DND-41 (cell line): Measurements from ENCODE around the gene TMEM243.

ENCODE experiments used
- ATAC-seq: fragments of 200-7000 bp; cut with Tn5 transposase; 3 replicates; pipeline ENCODE4 v1.9.1; 2021; ENCODE audit warnings: low read depth; ENCODE audit not compliant: insufficient read depth
- DNase-seq: peaks from one replicate; pipeline ENCODE4 v3.0.0-alpha.2; 2020
- H2AFZ ChIP-seq: 2 replicates; pipeline ENCODE4 v1.6.0; 2012; ENCODE audit warnings: low read depth, low read length
- H3K27ac ChIP-seq: 2 replicates; pipeline ENCODE4 v1.5.1; 2012; ENCODE audit warnings: low read length, inconsistent platforms
- H3K27me3 ChIP-seq: fragments of 200-600 bp; sonication (generic); 2 replicates; pipeline ENCODE4 v1.6.0; 2012; ENCODE audit warnings: low read length, mild to moderate bottlenecking, inconsistent platforms; ENCODE audit not compliant: insufficient read depth, poor library complexity
- H3K36me3 ChIP-seq: 2 replicates; pipeline ENCODE4 v1.5.1; 2012; ENCODE audit warnings: low read length, inconsistent platforms; ENCODE audit not compliant: insufficient read depth
- H3K4me1 ChIP-seq: 2 replicates; pipeline ENCODE4 v1.5.1; 2012; ENCODE audit warnings: mild to moderate bottlenecking, low read length; ENCODE audit not compliant: insufficient read depth
- H3K4me2 ChIP-seq: 2 replicates; pipeline ENCODE4 v1.6.0; 2012; ENCODE audit warnings: mild to moderate bottlenecking, moderate library complexity, low read length, inconsistent platforms; ENCODE audit not compliant: insufficient read depth
- H3K4me3 ChIP-seq, 2 experiments: fragments of 200-600 bp in 1 of 2; shearing (Covaris generic) in 1 of 2; 2 replicates each; pipeline ENCODE4 v1.5.1; 2012 to 2016; ENCODE audit warnings: inconsistent platforms in 2 of 2, low read length in 2 of 2, mild to moderate bottlenecking in 2 of 2, low read depth in 1 of 2, moderate library complexity in 1 of 2
- H3K79me2 ChIP-seq: 2 replicates; pipeline ENCODE4 v1.6.0; 2012; ENCODE audit warnings: low read length, inconsistent platforms; ENCODE audit not compliant: insufficient read depth
- H3K9ac ChIP-seq: 2 replicates; pipeline ENCODE4 v1.6.0; 2012; ENCODE audit warnings: low read depth, mild to moderate bottlenecking, inconsistent platforms, low read length, moderate library complexity
- H3K9me3 ChIP-seq: 2 replicates; pipeline ENCODE4 v1.5.1; 2012; ENCODE audit warnings: low read length, moderate library complexity, mild to moderate bottlenecking, inconsistent platforms; ENCODE audit not compliant: insufficient read depth, severe bottlenecking
- H4K20me1 ChIP-seq: 2 replicates; pipeline ENCODE4 v1.6.0; 2012; ENCODE audit warnings: low read length; ENCODE audit not compliant: insufficient read depth
- CTCF ChIP-seq: IDR thresholded peaks from 2 replicates; pipeline ENCODE4 v1.5.1; 2012; ENCODE audit warnings: borderline replicate concordance, low read length, moderate library complexity, mild to moderate bottlenecking; ENCODE audit not compliant: poor library complexity, severe bottlenecking; ENCODE audit errors: extremely low read depth
- EZH2 ChIP-seq: IDR thresholded peaks from 3 replicates; pipeline ENCODE4 v1.6.1; 2012; ENCODE audit warnings: borderline replicate concordance, low read depth, mild to moderate bottlenecking, moderate library complexity, low read length, inconsistent platforms; ENCODE audit not compliant: severe bottlenecking

TMEM243 gene

GRCh38 chr7:87218796-87219544 lies 562 bp downstream of the TMEM243 start:
- DNase-seq: peak; percentile 38
- Histone ChIP-seq H3K4me2 (peak overlapping the region; percentile 84), H3K79me2 (peaks cover 54% of the 10 kb centered on the region), H3K27me3 (peaks cover 31% of the 10 kb centered on the region), H3K9ac (peak overlapping the region; percentile 81), H3K27ac (peak overlapping the region; percentile 76), H3K4me1 (peaks cover 42% of the 10 kb centered on the region), H3K36me3 (peaks cover 16% of the 10 kb centered on the region), H2AFZ (peak overlapping the region; percentile 87), H3K4me3 (peak overlapping the region; percentile 62 to 85), H3K9me3 (no peaks in the 10 kb centered on the region), H4K20me1 (0 out of 2 replicates have a peak, but pooled peaks cover under 1% of the 10 kb centered on the region)
- TF ChIP-seq CTCF (peak; percentile 10), EZH2 (no peak)
- peak; percentile 5 for ATAC-seq

DNA sequence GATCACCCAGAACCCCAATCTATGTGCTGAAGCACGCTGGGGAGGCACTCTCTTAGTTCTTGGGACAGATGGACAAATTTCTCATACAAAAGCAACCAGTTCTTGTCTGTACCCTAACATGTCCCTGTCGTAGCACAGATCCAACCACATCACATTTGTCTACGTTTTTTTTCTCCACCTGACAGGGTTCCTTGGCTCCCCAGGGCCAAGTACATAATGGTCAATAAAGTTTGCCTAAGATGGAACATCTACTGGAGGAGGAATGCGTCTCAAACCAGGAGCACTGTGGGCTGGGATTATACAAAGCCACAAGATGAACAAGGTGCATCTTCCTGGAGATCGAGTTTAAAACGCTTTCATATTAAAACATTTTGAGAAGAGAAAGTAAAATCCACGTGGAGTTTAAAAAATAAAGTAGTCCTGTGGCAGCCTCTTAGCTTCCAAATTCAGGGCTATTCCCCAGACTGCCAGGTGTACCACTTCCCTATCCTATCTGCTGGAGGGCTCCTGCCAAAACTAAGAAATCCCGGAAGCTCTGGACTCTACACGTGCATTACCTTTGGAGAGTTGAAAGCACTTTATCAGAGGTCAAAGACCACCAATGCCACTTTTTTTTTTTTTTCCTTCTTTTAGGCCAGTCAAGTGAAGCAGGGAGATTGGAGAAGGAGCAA lies 1.4 kb downstream of the TMEM243 start:
- peaks cover 51% of the 10 kb centered on the region for H3K4me1 ChIP-seq
- peak overlapping the region; percentile 81 for H3K9ac ChIP-seq
- no peak overlapping the region for H2AFZ ChIP-seq
- H3K9me3 ChIP-seq: no peaks in the 10 kb centered on the region
- peak overlapping the region; percentile 84 for H3K4me2 ChIP-seq
- TF ChIP-seq CTCF (no peak), EZH2 (no peak)
- H3K36me3 ChIP-seq: peaks cover 16% of the 10 kb centered on the region
- ATAC-seq (no peak), DNase-seq (no peak)
- H3K27me3 ChIP-seq: peaks cover 28% of the 10 kb centered on the region
- peaks cover 62% of the 10 kb centered on the region for H3K79me2 ChIP-seq
- H3K27ac ChIP-seq: peak overlapping the region; percentile 76; the same call in 1 of the 2 replicates
- H4K20me1 ChIP-seq: 0 out of 2 replicates have a peak, but pooled peaks cover 3% of the 10 kb centered on the region
- peak overlapping the region; percentile 62 to 85; a peak in 3 of 4 replicates for H3K4me3 ChIP-seq

DNA sequence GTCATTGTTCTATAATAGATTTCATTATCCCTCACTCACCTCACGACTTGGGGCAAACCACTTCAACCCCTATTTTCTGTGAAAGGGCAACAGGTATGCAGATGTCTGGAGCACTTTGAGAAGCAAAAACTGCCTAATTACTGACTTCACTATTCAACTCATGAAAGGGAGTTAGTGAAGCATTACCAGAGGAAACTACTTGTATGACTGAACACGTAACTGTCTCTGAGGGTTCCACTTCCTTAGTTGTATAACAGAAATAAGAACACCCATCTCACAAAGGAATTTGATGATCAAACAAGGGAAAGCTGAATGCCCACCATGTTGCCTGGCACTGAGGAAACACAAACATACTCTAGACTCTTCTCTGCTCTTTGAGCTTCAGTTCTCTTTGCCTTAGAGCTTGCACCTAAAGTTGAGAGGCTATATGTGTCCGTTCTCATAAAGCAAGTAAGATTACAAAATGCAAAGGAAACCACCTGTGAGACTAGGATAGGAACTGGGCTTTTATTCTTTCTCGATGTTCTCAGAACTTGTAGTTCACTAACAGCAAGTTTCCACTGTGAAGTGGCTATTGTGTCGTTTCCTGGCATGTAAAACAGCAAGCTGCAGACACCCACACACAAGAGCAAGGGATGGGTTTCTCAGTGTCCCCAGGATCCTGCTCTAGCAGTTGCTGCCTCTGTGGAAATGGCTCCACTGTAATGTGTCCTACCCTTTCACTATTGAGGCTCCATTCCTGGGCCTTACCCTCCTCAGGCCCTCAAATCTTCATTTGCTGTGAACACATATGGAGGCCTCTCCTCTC lies 2.6 kb downstream of the TMEM243 start:
- DNase-seq (no peak), ATAC-seq (no peak)
- TF ChIP-seq EZH2 (no peak), CTCF (no peak)
- peak overlapping the region; percentile 84 for H3K4me2 ChIP-seq
- peak overlapping the region; percentile 2 for H3K27ac ChIP-seq
- peak overlapping the region in 1 of 2 experiments; percentile 16; a peak in 1 of 4 replicates for H3K4me3 ChIP-seq
- peaks cover 74% of the 10 kb centered on the region for H3K79me2 ChIP-seq
- no peak overlapping the region for H3K9ac ChIP-seq
- peaks cover 20% of the 10 kb centered on the region for H3K36me3 ChIP-seq
- H4K20me1 ChIP-seq: 0 out of 2 replicates have a peak, but pooled peaks cover 3% of the 10 kb centered on the region
- H3K9me3 ChIP-seq: no peaks in the 10 kb centered on the region
- peaks cover 17% of the 10 kb centered on the region for H3K27me3 ChIP-seq
- H2AFZ ChIP-seq: no peak overlapping the region
- peaks cover 63% of the 10 kb centered on the region for H3K4me1 ChIP-seq
